ENCODE data around the gene MSX1. TPM values are rescaled to one million over a fixed set of nuclear protein-coding genes. Genes with fewer than 3 reads are reported as not detected.

The MSX1 gene
- total and polyA plus RNA-seq, 2 donors (not counting 3 experiments of a cell fraction or from before 2014, with no cell fraction given): 5.0 to 6.2 TPM

DNA sequence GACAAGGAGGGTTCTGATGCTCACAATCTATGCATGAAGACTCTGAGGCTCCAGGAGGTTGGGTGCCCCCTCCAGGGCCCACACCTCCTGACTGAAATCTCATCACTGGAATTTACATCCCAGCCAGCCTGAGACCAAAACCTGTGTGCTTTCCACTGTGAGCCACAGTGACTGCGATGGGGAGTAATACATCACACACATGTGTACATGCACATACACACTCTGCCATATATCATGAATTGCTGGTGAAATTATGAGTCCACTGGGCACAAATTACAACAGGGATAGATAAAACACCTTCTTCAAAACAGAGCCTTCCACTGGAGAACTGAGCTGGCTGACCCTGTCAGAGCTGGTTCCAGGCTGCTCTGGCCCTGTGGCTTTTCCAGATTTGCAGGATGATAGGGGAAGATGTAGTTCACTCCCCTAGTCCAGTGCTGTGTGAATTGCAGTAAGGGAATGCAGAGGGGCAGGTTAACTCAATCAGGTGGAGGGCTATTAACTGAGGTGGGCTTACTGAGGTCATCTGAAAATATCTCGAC is 35.8 kb upstream of the MSX1 start:
- Histone ChIP-seq H3K36me3 (ENCODE audit: control insufficient read depth in 2 of 2, extremely low read depth in 1 of 2, insufficient read depth in 2 of 2, low read length in 2 of 2) (no peaks in the 10 kb centered on the region), H3K4me3 (replicated peaks in 1 of 3; ENCODE audit: insufficient read depth in 1 of 3, low read depth in 1 of 3, low read length in 3 of 3) (no peak overlapping the region), H3K4me1 (ENCODE audit: control insufficient read depth, extremely low read depth, insufficient read depth, low read length) (no peaks in the 10 kb centered on the region), H3K79me2 (ENCODE audit: control insufficient read depth, insufficient read depth, low read length) (no peaks in the 10 kb centered on the region), H2AFZ (ENCODE audit: low read depth, low read length) (no peak overlapping the region), H3K9me1 (replicated peaks; ENCODE audit: control insufficient read depth, extremely low read depth, insufficient read depth, low read length) (no peaks in the 10 kb centered on the region), H3K9ac (replicated peaks; ENCODE audit: extremely low read depth, insufficient read depth, low read length) (no peak overlapping the region), H4K20me1 (replicated peaks; ENCODE audit: control insufficient read depth, extremely low read depth, insufficient read depth, low read length) (no peaks in the 10 kb centered on the region), H3K27ac (ENCODE audit: insufficient read depth, low read depth, low read length) (no peak overlapping the region), H3K4me2 (ENCODE audit: insufficient read depth, low read length) (no peak overlapping the region), H3K27me3 (ENCODE audit: control insufficient read depth in 2 of 2, insufficient read depth in 2 of 2, low read length in 2 of 2) (no peaks in the 10 kb centered on the region), H3K9me3 (replicated peaks; ENCODE audit: control insufficient read depth, insufficient read depth, low read length) (no peaks in the 10 kb centered on the region)
- no peak for DNase-seq (ENCODE audit: low read depth, low spot score)
- ChIA-PET POLR2A (no interaction called here), CTCF (no interaction called here)
- TF ChIP-seq CTCF (IDR thresholded peaks at IDR 0.05; ENCODE audit: extremely low read depth in 1 of 2, insufficient read depth in 1 of 2, low read depth in 1 of 2, low read length in 2 of 2): no peak
- TF ChIP-seq EZH2 (IDR thresholded peaks at IDR 0.05; ENCODE audit: borderline replicate concordance, low read depth, low read length, severe bottlenecking): no peak
- TF ChIP-seq JUN (IDR thresholded peaks at IDR 0.05; ENCODE audit: borderline replicate concordance, insufficient read depth, insufficient read length, low read depth): no peak
- no peak for TF ChIP-seq GATA2 (IDR thresholded peaks at IDR 0.05; ENCODE audit: insufficient read depth, insufficient read length, low read depth, low read length)
- TF ChIP-seq MYC (IDR thresholded peaks at IDR 0.05; ENCODE audit: low read depth, low read length): no peak
- no peak for TF ChIP-seq FOS (IDR thresholded peaks at IDR 0.05; ENCODE audit: borderline replicate concordance, insufficient read depth, low read length)
- no peak for TF ChIP-seq POLR2A (IDR thresholded peaks at IDR 0.05; ENCODE audit: low read depth, low read length)
- TF ChIP-seq POLR2AphosphoS5 (IDR thresholded peaks at IDR 0.05; ENCODE audit: insufficient read depth, low read depth, low read length): no peak
- TF ChIP-seq MAX (IDR thresholded peaks at IDR 0.05; ENCODE audit: insufficient read depth, insufficient read length): no peak
- FAIRE-seq: no peak
- BruUV-seq (replicated peaks): no TSS peak
- intact Hi-C loops (cut with micrococcal nuclease) (no loop called here), dilution Hi-C loops (cut with MboI; ENCODE audit: extremely low pct_ligation_motif_present, low sequenced_read_pairs) (no loop called here)
